GM06990 (cell line): ENCODE measurements around the gene FHIT.

Experiments
- DNase-seq: peaks from one replicate; pipeline ENCODE4 v3.0.0-alpha.2; 2011; ENCODE audit not compliant: insufficient read length; ENCODE audit errors: extremely low read depth
- H3K27me3 ChIP-seq: replicated peaks from 2 replicates; pipeline ENCODE4 v1.6.0; 2011; ENCODE audit warnings: low read length; ENCODE audit not compliant: control insufficient read depth, insufficient read depth
- H3K36me3 ChIP-seq: 2 replicates; pipeline ENCODE4 v1.5.1; 2011; ENCODE audit warnings: low read length; ENCODE audit not compliant: control insufficient read depth, insufficient read depth
- H3K4me3 ChIP-seq: replicated peaks from 2 replicates; pipeline ENCODE4 v1.5.1; 2011; ENCODE audit warnings: low read depth, mild to moderate bottlenecking, control low read depth, low read length
- TF ChIP-seq, protein P1 (sequence below): IDR thresholded peaks from 2 replicates; pipeline ENCODE4 v1.5.1; 2011; ENCODE audit warnings: low read length, control low read depth, mild to moderate bottlenecking, inconsistent platforms; ENCODE audit not compliant: insufficient read depth, poor library complexity, severe bottlenecking

Gene FHIT

GRCh38 chr3:60497902-60498301, 753.4 kb downstream of the FHIT start:
- Histone ChIP-seq H3K27me3 (no peaks in the 10 kb centered on the region), H3K4me3 (no peak overlapping the region), H3K36me3 (no peaks in the 10 kb centered on the region)
- DNase-seq: no peak
- TF ChIP-seq, protein P1, sequence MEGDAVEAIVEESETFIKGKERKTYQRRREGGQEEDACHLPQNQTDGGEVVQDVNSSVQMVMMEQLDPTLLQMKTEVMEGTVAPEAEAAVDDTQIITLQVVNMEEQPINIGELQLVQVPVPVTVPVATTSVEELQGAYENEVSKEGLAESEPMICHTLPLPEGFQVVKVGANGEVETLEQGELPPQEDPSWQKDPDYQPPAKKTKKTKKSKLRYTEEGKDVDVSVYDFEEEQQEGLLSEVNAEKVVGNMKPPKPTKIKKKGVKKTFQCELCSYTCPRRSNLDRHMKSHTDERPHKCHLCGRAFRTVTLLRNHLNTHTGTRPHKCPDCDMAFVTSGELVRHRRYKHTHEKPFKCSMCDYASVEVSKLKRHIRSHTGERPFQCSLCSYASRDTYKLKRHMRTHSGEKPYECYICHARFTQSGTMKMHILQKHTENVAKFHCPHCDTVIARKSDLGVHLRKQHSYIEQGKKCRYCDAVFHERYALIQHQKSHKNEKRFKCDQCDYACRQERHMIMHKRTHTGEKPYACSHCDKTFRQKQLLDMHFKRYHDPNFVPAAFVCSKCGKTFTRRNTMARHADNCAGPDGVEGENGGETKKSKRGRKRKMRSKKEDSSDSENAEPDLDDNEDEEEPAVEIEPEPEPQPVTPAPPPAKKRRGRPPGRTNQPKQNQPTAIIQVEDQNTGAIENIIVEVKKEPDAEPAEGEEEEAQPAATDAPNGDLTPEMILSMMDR: no peak

GRCh38 chr3:60490992-60491391, 760.3 kb downstream of the FHIT start:
- no peak for DNase-seq
- Histone ChIP-seq H3K36me3 (no peaks in the 10 kb centered on the region), H3K4me3 (no peak overlapping the region), H3K27me3 (no peaks in the 10 kb centered on the region)
- TF ChIP-seq, protein P1: no peak

GRCh38 chr3:60475096-60475495, 776.2 kb downstream of the FHIT start:
- Histone ChIP-seq H3K27me3 (no peaks in the 10 kb centered on the region), H3K36me3 (no peaks in the 10 kb centered on the region), H3K4me3 (no peak overlapping the region)
- no peak for DNase-seq
- TF ChIP-seq, protein P1: no peak

- DNase-seq: no peak
- Histone ChIP-seq H3K36me3 (no peaks in the 10 kb centered on the region), H3K4me3 (no peak overlapping the region), H3K27me3 (no peaks in the 10 kb centered on the region)
- TF ChIP-seq, protein P1: no peak
Measured at GRCh38 chr3:60469481-60469880, 781.8 kb downstream of the FHIT start.

DNA sequence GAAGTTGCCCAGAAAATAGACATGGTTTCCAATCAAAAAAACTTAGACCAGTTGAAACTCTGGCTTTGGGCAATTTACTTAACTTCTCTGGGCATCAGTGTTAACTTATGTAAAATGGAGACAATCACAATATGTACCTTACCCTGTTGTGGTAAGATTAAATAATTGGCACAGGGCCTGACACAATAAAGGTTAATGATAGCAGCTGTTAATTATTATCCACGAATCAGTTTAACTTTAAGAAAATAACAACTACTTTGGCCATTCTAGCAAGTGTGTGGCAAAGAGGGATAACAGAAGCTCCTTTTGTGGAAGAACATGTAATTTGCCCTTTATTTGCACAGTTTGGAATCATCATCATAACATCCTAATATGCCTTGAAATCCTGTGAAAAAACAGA, 787.6 kb downstream of the FHIT start:
- no peaks in the 10 kb centered on the region for H3K27me3 ChIP-seq
- TF ChIP-seq, protein P1: no peak
- H3K36me3 ChIP-seq: no peaks in the 10 kb centered on the region
- DNase-seq: no peak
- H3K4me3 ChIP-seq: no peak overlapping the region

- no peak for DNase-seq
- no peak overlapping the region for H3K4me3 ChIP-seq
- H3K27me3 ChIP-seq: no peaks in the 10 kb centered on the region
- TF ChIP-seq, protein P1: no peak
- H3K36me3 ChIP-seq: no peaks in the 10 kb centered on the region
Measured at GRCh38 chr3:60461267-60461666, 790.0 kb downstream of the FHIT start.
